ENCODE measurements around the gene PLEKHG1.

GRCh38 chr6:150605333-150605732, 5.6 kb downstream of the PLEKHG1 start:
- TF ChIP-seq CTCF (conservative IDR thresholded peaks at IDR 0.05; ENCODE audit: low read depth, low read length) = no peak
- no peak for TF ChIP-seq EZH2 (IDR thresholded peaks at IDR 0.05; ENCODE audit: low read length, unreplicated experiment)
- TF ChIP-seq EZH2phosphoT487 (IDR thresholded peaks at IDR 0.05; ENCODE audit: borderline replicate concordance, low read length) = no peak
